ENCODE measurements around the gene CFAP119.

CFAP119 gene

GRCh38 chr16:30737794-30738648 is 23.8 kb downstream of the CFAP119 start:
- DNase-seq, result no peak

GRCh38 chr16:30736995-30737793 is 24.7 kb downstream of the CFAP119 start:
- no peak for DNase-seq

- no peak for DNase-seq
Observed at GRCh38 chr16:30731411-30731810, 30.5 kb downstream of the CFAP119 start.

DNA sequence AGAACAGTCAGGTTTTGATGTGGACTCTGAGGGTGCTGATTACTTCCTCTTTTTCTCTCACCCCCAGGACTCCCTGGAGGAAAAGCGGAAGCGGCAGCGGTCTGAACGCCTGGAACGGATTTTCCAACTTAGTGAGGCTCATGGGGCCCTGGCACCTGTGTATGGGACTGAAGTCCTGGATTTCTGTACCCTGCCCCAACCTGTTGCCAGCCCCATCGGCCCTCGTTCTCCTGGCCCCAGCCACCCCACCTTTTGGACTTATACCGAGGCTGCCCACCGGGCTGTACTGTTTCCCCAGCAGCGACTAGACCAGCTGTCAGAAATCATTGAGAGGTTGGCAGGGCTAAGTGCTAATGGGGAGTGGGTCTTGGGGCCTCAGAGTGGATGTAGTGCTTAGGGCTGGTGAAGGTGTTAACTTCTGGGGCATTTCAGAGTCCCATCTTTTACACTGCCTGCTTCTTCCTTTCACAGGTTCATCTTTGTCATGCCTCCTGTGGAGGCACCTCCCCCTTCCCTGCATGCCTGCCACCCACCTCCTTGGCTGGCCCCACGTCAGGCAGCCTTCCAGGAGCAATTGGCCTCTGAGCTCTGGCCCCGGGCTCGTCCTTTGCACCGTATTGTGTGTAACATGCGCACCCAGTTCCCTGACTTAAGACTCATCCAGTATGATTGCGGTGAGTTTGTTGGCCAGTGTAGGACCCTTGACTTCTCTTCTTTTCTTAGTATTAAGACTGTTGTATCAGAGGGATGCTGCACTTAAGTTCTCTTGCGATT is 32.8 kb downstream of the CFAP119 start:
- DNase-seq, result no peak

- no peak for DNase-seq
Observed at GRCh38 chr16:30728321-30728720, 33.5 kb downstream of the CFAP119 start.

DNA sequence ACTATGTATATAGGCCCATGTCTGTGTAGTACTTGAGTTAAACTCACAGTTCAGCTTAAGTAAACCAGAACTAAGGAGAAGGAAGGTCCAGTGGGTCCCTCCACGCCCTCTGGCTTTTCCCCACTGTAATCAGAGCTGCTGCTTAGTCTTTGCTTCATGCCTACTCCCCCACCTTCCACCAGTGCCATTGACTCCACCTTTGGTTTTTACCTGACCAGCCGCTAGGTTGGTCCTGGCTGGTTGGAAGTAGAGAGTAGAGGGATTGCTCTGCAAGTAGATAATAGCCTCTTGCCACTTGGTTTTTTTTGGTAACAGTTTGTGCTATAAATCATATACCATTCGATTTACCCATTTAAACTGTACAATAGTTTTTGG is 36.5 kb downstream of the CFAP119 start:
- no peak for DNase-seq

- DNase-seq, result no peak
Observed at GRCh38 chr16:30724641-30725417, 37.0 kb downstream of the CFAP119 start.

- DNase-seq, result no peak
Observed at GRCh38 chr16:30723725-30724355, 38.0 kb downstream of the CFAP119 start.

DNA sequence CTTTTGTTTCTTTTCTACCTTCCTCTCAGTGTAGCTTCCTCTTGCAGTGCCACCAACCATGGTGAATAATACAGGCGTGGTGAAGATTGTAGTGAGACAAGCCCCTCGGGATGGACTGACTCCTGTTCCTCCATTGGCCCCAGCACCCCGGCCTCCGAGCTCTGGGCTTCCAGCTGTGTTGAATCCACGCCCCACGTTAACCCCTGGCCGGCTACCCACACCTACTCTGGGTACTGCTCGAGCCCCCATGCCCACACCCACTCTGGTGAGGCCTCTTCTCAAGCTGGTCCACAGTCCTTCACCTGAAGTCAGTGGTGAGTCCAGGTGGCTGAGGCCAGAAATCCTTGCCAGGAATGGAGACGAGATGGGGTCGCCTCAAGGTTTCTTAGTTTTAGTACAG is 38.9 kb downstream of the CFAP119 start:
- no peak for DNase-seq

- no peak for DNase-seq
Observed at GRCh38 chr16:30722443-30722842, 39.4 kb downstream of the CFAP119 start.

GRCh38 chr16:30721606-30722005 is 40.3 kb downstream of the CFAP119 start:
- DNase-seq, result peak; percentile 82

- DNase-seq, result no peak
Observed at GRCh38 chr16:30721167-30721566, 40.7 kb downstream of the CFAP119 start.

DNA sequence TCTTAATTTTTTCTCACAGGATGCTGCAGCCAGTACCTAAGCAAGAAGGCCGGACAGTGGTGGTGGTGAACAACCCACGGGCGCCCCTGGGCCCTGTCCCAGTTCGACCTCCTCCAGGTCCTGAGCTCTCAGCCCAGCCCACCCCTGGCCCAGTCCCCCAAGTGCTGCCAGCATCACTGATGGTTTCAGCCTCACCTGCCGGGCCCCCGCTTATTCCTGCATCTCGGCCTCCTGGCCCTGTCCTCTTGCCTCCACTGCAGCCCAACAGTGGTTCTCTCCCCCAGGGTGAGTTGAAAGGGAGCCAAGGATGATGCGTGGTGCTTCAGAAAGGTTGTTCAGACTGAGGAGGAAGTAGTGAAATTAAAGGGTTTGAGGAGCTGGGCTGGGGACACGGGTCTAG is 41.2 kb downstream of the CFAP119 start:
- no peak for DNase-seq

- DNase-seq, result no peak
Observed at GRCh38 chr16:30720086-30720485, 41.8 kb downstream of the CFAP119 start.

DNA sequence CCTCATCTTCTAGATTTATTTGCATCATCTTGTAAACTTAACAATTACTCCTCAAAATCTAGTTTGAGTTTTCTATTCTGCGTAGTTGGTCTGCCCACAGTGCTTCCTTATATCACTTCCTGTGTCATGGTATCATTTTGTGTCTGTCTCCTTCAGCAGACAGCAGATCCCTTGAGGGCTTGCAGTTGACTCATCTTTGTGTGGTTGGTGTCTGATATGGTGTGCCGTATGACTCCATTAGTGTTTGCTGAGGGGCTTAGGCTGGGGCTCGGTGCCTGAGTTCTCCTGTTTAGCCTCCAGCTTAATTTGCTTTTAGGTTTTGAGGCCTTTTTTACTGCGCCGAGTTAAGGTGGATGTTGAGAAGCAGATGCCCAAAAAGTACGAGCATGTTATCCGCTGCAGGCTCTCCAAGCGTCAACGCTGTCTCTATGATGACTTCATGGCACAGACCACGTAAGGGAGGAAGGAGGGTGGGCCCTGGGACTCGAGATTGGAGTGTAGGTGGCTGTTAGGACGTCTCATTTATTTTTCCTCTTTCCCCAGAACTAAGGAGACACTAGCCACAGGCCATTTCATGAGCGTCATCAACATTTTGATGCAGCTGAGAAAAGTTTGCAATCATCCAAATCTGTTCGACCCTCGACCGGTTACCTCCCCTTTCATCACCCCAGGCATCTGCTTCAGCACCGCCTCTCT is 46.0 kb downstream of the CFAP119 start:
- no peak for DNase-seq

DNA sequence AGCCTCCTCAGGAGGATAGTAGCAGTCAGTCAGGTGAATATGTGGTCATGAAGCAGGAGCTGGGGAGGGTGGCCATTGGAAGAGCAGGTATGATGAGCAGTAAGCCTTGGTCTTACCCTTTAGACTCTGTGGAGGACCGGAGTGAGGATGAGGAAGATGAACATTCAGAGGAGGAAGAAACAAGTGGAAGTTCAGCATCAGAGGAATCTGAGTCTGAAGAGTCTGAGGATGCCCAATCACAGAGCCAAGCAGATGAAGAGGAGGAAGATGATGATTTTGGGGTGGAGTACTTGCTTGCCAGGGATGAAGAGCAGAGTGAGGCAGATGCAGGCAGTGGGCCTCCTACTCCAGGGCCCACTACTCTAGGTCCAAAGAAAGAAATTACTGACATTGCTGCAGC is 50.1 kb downstream of the CFAP119 start:
- no peak for DNase-seq

DNA sequence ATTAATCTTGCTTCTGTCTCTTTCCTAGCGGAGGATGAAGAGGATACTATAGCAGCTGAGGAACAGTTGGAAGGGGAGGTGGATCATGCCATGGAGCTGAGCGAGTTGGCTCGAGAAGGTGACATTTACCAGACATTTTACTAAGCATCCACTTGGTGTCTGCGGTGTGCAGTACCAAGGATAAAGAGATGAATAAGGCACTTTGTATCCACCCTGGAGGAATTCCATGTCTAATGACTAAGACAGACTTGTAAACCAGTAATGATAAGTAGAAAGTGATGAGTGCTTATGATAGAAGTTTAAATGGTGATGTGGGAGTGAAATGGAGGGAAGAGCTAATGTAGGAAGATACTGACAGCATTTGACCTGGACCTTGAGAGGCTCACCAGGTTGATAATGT is 50.9 kb downstream of the CFAP119 start:
- DNase-seq, result no peak
